GOT3 (cell line): Measurements from ENCODE around the gene CRYBG1.
"Not testable (repeated sequence)": the region's sequence is repeated elsewhere in the genome, so short reads cannot be mapped to it uniquely, and the experiment has no call there.

Source experiments
- DNase-seq: peaks from one replicate; lab custom pipeline; 2025; ENCODE audit warnings: mixed read lengths; lab: John Stamatoyannopoulos, UW

CRYBG1 gene

DNA sequence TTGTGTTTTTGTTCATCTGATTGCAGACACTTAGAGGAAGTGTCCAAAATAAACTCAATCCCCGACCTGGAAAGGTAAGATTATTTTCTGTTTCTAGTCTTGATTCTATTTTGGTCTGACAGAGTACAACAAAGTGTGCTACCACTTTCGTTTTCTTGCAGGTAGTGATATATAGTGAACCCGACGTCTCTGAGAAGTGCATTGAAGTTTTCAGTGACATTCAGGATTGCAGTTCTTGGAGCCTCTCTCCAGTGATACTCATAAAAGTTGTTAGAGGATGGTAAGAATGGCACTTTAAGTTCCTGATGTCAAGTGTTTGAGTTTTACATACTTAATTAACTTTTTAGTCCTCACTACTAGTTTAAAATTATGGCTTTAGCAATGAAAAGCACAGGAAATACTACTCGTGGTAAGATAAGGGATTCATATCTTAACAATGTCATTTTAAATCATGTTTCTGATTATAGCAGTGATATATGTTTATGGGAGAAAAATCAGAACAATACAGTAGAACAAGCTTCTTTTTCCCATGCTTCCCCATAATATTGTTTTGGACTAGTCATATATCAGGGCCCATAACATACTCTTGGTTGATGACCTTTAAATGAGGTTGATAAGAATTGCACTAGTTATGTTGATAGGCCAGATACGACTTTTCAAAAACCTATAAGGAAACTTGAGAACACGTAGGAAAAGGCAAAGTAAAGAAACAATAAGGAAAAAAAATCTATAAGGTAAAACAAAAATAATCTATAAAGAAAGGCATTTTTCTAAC, 164.8 kb downstream of the CRYBG1 start:
- no peak for DNase-seq

DNA sequence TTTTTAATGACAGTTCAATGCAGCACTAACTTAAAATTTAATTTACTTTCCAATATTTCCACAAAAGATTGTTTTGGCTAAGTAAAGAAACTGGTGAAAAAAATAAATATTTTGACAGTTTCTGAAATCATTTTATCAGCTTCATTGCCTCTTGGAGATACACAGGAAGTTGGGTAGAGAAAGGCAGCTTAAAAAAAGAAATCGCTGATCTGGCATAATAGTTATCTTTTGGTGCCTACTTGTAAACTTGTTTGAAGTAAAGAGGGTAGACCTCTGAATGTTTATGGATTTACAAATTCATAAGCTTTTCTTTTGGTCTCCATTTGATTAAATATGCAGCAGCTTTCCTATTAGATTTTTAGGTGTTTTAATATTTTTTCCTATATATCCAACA, 165.4 kb downstream of the CRYBG1 start:
- DNase-seq = no peak

DNA sequence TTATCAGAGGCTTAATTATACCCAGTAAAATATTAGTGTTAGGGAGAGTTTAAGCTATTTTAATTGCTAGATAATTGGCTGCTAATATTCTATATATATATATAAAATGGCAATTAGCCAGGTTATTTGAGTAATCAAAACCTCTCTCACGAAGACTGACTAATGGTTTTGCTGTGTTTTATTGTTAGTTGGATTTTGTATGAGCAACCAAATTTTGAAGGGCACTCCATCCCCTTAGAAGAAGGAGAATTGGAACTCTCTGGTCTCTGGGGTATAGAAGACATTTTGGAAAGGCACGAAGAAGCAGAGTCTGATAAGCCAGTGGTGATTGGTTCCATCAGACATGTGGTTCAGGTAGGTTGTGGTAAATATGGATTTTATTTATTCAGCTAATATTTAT, 166.6 kb downstream of the CRYBG1 start:
- no peak for DNase-seq

DNA sequence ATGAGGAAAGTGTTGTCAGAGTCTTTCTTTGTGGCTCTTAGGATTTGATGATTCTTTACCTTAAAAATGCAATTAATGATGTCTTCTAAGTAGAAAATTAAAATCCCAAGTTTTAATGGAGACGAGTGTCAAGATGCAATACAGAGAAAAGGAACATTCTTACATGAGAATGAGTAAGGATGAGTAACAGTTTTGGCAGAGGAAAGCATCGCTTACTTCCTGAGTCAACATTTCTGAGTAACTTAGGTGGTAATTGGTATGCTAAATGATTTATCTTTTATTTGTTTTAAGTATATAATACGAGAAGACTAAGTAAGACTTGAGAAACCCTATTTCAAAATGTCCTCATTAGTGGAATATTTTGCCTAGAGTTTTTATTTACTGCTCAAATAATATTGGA, 167.5 kb downstream of the CRYBG1 start:
- DNase-seq = no peak

DNA sequence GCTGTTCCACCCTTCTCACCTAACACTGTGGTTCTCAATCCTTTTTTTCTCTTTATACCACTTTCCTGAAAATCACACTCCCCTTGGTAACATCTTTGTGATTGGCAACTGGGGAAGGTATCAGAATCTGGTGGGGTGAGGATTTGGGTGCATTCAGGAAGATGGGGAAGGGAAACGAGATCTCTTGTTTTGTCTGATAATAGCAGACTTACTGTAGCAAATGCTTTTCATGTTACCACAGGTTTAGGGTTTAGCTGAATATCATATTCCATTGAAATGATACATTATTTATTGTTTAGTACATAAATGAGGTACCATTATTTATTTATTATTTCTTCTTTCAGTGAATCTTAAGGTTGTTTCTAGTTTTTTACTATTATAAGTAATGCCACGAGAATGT, 168.0 kb downstream of the CRYBG1 start:
- DNase-seq = no peak

DNA sequence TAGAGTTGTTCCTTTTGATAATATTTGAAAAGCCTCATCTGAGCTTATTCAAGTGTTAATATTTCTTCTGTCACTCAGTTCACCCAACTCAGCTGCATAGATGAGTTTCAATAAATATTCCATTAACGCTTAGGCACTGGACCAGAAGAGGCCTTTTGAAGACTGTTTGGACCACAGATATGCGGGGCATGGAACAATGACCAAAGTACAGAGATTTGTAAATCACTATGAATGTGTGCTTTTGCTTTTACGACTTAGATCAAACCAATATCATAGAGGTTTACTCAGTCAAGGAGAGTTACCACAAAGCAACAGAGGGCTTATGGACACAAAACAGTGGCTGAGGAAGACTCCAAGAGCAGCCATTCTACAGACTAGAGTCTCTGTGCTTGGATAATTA, 168.9 kb downstream of the CRYBG1 start:
- no peak for DNase-seq

DNA sequence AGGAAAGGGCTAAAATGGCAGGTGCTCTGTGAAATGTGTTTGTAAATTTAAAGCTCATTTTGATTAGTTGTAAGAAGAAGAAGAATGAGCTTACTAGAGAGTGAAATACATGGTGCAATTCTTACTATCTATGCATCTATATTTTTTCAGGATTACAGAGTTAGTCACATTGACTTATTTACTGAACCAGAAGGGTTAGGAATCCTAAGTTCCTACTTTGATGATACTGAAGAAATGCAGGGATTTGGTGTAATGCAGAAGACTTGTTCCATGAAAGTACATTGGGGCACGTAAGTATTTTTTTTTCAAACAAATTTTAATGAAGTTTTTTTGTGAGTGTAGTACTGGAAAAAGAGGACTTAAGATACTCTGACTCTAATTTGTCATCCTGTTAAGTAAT, 169.5 kb downstream of the CRYBG1 start:
- DNase-seq = no peak

DNA sequence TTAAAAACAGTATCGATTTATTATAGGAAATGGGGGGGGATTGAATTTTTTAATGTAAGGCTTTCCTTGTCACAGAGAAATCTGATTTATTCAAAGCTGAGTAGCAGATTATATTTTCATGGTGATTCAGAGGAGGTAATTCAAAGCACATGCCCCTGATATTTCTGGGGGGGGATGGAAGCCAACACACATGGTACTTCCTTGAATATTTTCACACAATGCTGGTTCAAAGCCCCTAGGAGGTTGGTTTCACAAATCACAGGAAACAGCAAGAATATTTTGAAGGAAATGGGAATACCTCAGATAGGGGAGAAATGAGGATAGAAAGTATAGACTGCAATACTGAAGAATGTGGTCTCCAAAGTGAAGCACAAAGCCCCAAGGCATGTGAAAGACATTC, 170.0 kb downstream of the CRYBG1 start:
- DNase-seq = no peak

DNA sequence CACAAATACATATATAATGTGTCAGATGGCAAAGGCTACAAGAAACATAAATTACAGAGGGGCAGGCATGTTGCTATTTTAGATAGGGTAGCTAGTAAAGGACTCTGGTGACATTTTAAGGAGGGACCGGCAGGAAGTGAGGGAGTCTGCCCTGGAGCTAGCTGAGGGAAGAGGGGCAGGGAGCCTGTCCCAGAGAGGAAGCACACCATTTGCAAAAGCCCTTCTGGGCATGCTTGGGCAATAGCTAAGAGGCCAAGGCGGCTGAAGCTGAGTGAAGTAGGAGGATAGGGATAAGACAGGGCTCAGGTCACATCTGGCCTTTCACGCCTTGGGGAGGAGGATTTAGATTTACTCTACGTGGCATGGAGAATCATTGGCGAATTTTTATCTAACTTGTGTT, 172.5 kb downstream of the CRYBG1 start:
- no peak for DNase-seq

DNA sequence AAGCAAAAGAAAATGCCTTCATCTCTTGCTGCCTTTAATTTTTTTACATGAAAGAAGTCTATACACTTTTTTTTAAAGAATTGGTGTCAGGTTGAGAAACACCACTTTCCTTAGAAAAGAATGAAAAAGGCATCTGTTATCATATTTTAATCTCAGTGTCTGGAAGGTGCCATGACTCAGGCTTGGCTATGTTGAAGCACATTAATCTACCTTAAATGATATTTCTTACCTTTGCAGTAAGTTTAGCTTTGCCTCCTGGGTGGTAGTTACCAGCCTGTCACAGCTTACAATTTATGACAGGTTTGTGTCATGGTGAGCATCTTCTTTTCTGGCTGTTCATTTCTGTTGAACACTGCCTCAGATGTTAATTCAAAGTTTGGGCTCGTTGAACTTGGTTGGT, 173.5 kb downstream of the CRYBG1 start:
- no peak for DNase-seq

DNA sequence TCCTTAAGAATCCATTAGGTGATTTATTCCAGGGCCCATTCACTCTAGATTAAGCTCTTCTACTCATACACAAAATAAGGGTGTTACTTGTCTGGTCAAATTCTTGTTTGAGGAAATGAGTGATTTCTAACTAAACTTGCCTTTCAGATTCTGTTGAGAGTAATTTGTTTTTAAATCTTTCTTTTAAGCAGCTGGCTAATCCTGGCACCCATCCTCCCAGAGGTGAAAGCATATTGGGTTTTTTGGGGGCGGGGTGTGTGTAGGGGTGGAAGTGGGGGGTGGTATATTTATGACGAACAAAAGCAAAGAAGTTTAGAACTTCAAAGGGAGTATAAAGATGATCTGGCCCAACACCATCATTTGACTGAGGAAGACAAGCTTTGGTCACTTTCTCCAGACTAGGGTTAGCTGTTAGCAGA, 174.1 kb downstream of the CRYBG1 start:
- DNase-seq = no peak

DNA sequence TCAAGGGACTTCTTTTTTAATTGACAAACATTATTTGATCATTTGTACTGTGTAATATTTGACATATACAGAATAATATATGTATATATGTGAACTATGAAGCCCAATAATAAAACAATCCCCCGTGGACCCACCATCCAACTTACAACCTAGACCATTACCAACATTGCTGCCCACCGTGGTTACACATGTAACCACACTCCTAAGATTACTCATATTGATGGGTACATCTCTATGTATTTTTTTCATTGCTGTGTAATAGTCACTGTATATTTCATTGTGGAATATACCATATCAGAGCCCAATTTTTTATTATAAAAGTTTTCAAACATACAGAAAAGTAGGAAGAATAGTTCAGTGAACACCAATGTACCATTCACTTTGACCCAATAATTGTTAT, 174.5 kb downstream of the CRYBG1 start:
- no peak for DNase-seq

DNA sequence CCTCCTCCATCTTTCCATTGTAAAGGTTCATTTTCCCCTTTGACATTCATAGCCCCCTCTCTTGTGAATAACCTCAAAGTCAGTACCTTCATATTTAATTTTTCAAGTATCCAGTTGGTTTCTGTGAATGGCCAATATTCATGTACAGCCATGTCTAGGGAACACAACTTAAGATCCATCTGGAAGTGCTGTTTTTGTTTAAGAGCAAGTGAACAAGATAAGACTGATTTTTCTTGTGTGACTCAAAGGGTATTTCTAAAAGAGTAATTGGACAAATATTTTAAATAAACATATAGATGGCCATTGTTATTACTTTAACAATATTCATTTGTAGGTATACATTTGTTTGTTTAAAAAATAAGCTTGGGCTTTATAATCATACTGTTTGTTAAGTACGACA, 175.8 kb downstream of the CRYBG1 start:
- DNase-seq = no peak

DNA sequence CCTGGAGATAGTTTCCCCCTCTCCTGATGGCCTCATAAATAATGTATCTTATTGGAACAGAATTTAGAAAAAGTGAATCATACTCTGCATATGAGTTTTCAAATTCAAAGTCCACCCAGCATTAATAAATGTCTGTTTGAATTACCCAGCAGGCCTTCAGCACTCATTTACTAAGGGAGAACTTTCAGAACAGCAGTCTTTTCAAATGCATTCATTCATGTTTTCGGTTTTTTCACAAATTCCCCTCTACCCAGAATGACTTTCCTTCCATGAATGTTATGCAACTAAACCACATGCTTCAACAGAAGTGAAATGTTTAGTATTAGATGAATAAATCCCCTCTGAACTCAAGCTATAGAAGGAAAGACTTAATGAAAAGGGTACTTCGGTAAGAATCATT, 176.3 kb downstream of the CRYBG1 start:
- DNase-seq = no peak

DNA sequence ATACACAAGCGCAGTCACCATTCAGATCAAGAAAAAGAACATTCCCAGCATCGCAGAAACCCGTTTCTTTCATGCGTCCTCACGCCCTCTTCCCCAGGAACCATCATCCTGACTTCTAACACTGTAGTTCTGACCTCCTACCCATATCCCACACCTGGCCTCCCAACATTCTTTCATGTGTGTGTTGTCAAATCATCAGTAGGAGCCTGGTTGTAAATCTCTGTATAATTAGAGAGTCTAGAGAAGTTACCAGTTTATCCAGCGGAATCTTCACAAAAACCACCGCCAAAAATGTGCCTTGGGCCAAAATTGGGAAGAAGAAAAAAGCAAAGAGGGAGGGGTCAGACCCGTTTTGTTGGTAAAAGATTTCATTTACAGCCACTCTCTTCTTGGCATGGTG, 177.1 kb downstream of the CRYBG1 start:
- no peak for DNase-seq

DNA sequence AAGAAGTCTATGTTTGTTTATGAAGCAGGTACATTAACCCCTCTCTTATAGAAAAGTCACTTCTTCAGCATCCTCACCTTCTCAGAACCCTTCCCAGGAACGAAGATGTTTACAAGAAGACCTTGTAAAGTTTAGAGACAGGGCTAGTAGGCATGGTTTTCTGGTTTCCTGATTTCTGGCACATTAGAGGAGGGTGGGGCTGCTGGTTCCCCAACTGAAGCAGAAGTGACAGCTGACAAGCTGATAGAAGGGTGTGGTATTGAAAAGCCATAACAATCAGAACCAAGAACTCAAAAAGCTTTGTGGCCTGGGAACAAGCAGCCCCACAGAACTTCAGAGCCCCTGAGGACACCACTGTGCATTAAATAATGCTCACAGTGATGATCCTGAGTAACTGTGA, 177.6 kb downstream of the CRYBG1 start:
- DNase-seq = no peak

DNA sequence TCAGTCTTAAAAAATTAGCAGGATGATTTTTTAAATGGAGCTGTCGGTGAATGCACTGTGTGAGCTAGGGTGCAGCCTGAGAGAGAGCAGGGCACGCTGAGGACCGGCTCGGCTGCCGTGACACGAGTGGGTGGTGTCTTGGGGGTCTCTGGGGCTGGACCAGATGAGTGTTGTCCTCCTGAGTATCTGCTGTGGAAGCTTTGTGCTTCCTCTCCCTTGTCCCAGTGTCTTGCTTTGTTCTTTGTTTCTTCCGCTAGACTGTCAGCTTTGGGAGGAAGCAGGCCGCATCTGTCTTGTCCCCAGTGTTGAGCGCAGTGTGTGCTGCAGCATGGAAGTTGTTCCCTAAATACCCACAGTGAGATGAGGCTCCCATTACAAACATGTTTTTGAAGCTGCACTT, 179.4 kb downstream of the CRYBG1 start:
- DNase-seq = no peak

DNA sequence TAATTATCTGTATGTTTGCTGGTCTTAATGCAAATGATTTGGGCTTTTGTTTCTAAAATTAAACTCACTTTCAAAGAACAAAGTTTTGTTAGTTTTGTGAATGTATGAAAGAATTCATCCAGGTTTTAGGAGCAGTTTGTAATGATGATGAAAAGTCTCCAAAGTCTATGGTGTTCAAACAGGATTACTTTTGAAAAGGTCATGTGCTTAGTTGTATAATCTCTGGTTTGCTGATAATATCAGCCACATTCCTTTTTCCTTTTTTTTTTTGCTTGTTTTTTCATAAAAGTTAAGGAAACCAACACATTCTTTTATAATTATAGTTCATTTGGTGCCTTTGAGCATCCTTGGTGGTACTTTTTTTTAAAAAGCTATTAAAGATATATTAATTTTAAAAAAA, 179.9 kb downstream of the CRYBG1 start:
- no peak for DNase-seq

DNA sequence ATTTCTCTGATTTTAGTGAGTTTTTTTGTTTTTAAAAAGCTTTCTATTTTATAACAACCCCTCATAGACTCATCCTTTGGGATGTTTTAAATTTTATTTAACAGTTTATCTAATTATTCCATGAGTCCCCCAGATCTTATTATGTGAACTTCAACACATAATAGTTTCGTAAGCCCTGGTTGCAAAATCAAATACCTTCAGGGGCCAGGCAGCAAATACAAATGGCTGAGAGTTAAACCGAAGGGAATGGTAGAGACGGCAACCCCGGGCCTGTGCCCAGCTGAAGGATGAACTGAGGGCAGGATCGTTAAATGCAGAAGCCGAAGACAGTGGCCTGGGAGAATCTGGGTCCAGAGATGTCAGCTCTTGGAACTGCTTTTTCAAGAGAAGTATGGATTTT, 180.4 kb downstream of the CRYBG1 start:
- no peak for DNase-seq

DNA sequence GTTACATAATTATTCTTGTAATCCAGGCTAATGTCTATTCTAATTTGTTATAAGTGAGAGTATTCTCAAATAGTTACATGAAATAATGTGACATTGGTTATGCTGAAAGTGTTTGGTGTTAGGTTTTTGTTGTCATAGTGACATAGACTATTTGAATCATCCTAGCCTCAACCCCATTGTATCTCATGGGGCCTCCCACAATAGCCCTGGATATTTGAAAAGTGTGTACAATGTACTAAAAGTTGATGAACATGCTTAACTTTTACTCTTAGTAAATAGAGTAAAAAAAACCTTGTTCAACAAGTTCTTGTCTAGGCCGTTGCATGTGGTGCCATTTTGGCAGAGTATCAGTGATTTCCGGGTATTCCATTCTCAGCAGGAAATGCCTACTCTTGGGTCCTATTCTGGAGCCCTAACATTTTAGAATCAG, 185.8 kb downstream of the CRYBG1 start:
- DNase-seq = no peak

DNA sequence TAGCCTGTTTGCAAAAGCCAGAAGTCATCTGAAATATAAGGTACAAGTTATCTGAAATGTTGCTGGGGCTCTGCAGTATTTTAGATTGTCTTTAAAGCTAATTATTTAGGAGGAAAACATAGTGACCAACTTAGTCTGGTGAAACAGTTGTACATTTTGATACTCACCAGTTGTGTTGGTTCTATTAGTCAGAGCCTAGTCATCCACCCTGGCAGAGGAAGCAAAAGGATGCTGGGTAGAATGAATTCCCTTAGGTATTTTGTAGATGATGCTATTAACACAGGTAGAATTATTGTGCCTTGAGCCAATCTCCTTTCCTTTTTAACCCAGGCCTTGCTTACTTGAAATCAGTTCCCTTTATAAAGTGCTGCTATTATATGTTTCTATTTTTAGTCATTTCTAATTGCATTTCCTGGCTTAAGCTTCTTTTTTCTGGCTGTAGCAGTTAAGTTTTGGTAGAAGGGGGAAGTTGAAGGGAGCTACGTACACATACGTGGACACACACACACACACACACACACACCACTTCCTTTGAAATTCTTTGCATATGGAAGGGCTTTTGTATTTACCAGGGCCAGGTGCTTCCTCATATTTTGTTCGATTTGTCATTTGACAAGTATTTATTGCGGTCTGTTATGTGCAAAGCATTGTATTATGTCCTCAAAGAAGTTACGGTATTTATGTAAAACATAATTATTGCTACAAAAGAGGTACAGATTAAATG, 186.3 kb downstream of the CRYBG1 start:
- no peak for DNase-seq

DNA sequence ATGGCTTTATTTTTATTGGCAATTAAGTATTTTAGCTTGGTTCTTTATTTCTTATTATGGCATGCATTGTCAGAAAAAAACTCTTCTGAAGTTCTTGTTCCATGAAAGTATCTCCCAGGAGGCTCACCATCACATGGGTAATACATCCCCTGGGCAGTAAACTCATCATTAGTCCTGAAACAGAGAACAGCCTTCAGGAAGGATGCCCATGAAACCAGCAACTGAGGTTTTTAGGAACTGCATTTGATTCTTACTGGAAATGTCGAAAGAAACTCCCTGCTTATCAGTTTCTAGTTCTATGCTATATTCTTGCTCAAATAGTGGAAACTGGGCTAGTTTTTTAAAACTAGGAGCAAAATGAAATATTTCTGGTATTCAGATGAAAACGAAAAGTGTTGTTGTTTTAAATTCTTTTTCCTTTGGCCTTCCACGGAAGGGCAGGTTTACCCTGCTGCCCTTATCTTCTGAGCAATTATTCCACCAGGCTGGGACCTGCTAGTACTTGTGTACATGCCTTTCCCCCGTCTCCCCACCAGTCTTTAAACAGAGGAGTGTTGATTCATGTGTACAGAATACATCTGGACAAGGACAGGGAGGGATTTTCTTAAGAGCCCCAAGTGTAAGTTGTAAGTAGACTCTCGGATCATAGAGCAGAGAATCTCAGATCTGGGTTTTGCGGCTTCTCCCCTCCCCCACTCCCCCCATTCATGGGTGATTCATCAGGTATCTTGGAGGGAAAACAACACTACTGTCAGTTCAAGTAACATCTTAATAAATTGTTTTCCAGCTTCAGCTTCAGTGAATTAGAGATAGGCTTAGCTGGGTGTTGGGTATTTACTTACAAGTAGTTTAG, 187.3 kb downstream of the CRYBG1 start:
- no peak for DNase-seq

DNA sequence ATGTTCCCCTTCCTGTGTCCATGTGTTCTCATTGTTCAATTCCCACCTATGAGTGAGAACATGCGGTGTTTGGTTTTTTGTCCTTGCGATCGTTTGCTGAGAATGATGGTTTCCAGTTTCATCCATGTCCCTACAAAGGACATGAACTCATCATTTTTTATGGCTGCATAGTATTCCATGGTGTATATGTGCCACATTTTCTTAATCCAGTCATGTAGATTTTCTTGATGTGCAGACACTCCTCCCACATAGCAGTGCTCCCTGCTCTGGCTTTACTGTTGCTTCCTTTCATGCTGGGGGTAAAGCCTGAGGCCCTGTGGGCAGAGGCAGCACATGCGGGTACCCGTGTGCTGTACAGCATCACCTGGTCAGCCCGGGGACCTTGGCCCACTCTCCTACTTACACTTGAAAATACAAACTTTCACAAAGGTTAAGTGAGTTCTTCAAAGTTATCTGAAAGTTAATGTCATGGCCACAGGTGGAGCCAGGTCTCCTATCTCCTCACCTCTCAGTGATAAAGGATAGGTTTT, 188.5 kb downstream of the CRYBG1 start:
- DNase-seq = not testable (repeated sequence)
